SU-DHL-6 (cell line): ENCODE data around the gene BMP7.

ENCODE experiments used
- H2AFZ ChIP-seq: fragments of 200-600 bp; sonication (generic); 2 replicates; pipeline ENCODE4 v1.6.1; 2014; ENCODE audit warnings: low read depth, mild to moderate bottlenecking, moderate library complexity, mixed read lengths, antibody characterized with exemption, low read length; ENCODE audit not compliant: severe bottlenecking
- H3F3A ChIP-seq: fragments of 200-600 bp; shearing (Covaris generic); 2 replicates; pipeline ENCODE4 v1.6.0; 2016; ENCODE audit warnings: antibody characterized with exemption, mild to moderate bottlenecking; ENCODE audit not compliant: insufficient read depth
- H3K27ac ChIP-seq: fragments of 200-600 bp; sonication (generic); 2 replicates; pipeline ENCODE4 v1.5.1; 2016; ENCODE audit warnings: low read depth, mild to moderate bottlenecking, low read length, moderate library complexity, mixed read lengths
- H3K27me3 ChIP-seq: fragments of 200-600 bp; sonication (generic), shearing (Covaris generic); 2 replicates; pipeline ENCODE4 v1.6.0; 2014; ENCODE audit warnings: mild to moderate bottlenecking, low read length
- H3K36me3 ChIP-seq: fragments of 200-600 bp; sonication (generic); 2 replicates; pipeline ENCODE4 v1.6.1; 2014; ENCODE audit warnings: mild to moderate bottlenecking, low read length, mixed read lengths
- H3K4me2 ChIP-seq: fragments of 300-600, 200-600 bp; shearing (Covaris generic), sonication (generic); 2 replicates; pipeline ENCODE4 v1.6.0; 2014; ENCODE audit warnings: low read length, low read depth, mild to moderate bottlenecking; ENCODE audit not compliant: poor library complexity, severe bottlenecking
- H3K4me3 ChIP-seq: fragments of 200-600 bp; sonication (generic); 2 replicates; pipeline ENCODE4 v1.5.1; 2014; ENCODE audit warnings: antibody characterized with exemption, low read length, mild to moderate bottlenecking, mixed read lengths; ENCODE audit not compliant: insufficient read depth, poor library complexity, severe bottlenecking
- H3K79me2 ChIP-seq: fragments of 200-600 bp; sonication (generic); 2 replicates; pipeline ENCODE4 v1.6.1; 2014; ENCODE audit warnings: mild to moderate bottlenecking, low read length, moderate library complexity; ENCODE audit not compliant: insufficient read depth
- H3K9ac ChIP-seq: fragments of 200-600 bp; sonication (generic); 2 replicates; pipeline ENCODE4 v1.7.0; 2014; ENCODE audit warnings: mild to moderate bottlenecking, low read length
- H3K9me2 ChIP-seq: fragments of 200-600 bp; sonication (generic); replicated peaks from 2 replicates; pipeline ENCODE4 v1.6.1; 2014; ENCODE audit warnings: low read length; ENCODE audit not compliant: insufficient read depth
- H3K9me3 ChIP-seq: fragments of 200-600 bp; sonication (generic); 2 replicates; pipeline ENCODE4 v1.6.1; 2014; ENCODE audit warnings: low read length, mixed read lengths; ENCODE audit not compliant: insufficient read depth
- H4K20me1 ChIP-seq: fragments of 200-600 bp; sonication (generic); 2 replicates; pipeline ENCODE4 v1.6.1; 2014; ENCODE audit warnings: low read depth, mild to moderate bottlenecking, antibody characterized with exemption, low read length, moderate library complexity, mixed read lengths
- EZH2phosphoT487 ChIP-seq: fragments of 200-600 bp; sonication (generic), shearing (Covaris generic); conservative IDR thresholded peaks from 2 replicates; pipeline ENCODE4 v1.6.1; 2018; ENCODE audit warnings: mild to moderate bottlenecking, antibody characterized with exemption, low read length, moderate library complexity, mixed read lengths
- TF ChIP-seq, protein P1 (sequence below): fragments of 200-600 bp; sonication (generic); IDR thresholded peaks from one replicate; pipeline ENCODE4 v1.5.1; 2017; ENCODE audit warnings: antibody characterized with exemption, mild to moderate bottlenecking, low read length, moderate library complexity; ENCODE audit not compliant: insufficient read depth, poor library complexity, severe bottlenecking

Gene BMP7

GRCh38 chr20:57266291-57267157, at the start of gene BMP7:
TSS of gene BMP7 (minus strand) at chr20:57266641. CDS start at chr20:57266122, 519 bp downstream.
- peak within 1 kb of the TSS; percentile 97 for H3K4me2 ChIP-seq
- H3K36me3 ChIP-seq = 0 out of 2 replicates have a peak, but pooled peaks cover 3% of the 10 kb centered on the region
- H3K27ac ChIP-seq = peak within 1 kb of the TSS; percentile 86
- peak within 1 kb of the TSS; percentile 96 for H3K4me3 ChIP-seq
- no peak within 1 kb of the TSS for H2AFZ ChIP-seq
- H3K27me3 ChIP-seq = no peaks in the 10 kb centered on the region
- H3K9ac ChIP-seq = peak within 1 kb of the TSS; percentile 96
- TF ChIP-seq EZH2phosphoT487 = no peak
- TF ChIP-seq, protein P1, sequence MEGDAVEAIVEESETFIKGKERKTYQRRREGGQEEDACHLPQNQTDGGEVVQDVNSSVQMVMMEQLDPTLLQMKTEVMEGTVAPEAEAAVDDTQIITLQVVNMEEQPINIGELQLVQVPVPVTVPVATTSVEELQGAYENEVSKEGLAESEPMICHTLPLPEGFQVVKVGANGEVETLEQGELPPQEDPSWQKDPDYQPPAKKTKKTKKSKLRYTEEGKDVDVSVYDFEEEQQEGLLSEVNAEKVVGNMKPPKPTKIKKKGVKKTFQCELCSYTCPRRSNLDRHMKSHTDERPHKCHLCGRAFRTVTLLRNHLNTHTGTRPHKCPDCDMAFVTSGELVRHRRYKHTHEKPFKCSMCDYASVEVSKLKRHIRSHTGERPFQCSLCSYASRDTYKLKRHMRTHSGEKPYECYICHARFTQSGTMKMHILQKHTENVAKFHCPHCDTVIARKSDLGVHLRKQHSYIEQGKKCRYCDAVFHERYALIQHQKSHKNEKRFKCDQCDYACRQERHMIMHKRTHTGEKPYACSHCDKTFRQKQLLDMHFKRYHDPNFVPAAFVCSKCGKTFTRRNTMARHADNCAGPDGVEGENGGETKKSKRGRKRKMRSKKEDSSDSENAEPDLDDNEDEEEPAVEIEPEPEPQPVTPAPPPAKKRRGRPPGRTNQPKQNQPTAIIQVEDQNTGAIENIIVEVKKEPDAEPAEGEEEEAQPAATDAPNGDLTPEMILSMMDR = no peak
- H3K9me3 ChIP-seq = no peaks in the 10 kb centered on the region
- peaks cover 17% of the 10 kb centered on the region for H3F3A ChIP-seq
- no peaks in the 10 kb centered on the region for H3K9me2 ChIP-seq
- H4K20me1 ChIP-seq = no peaks in the 10 kb centered on the region
- peaks cover 48% of the 10 kb centered on the region for H3K79me2 ChIP-seq

GRCh38 chr20:57315976-57316480, 49.6 kb upstream of the BMP7 start:
- Histone ChIP-seq H4K20me1 (no peaks in the 10 kb centered on the region), H3K9me3 (no peaks in the 10 kb centered on the region), H3K79me2 (no peaks in the 10 kb centered on the region), H3K27me3 (no peaks in the 10 kb centered on the region), H3K36me3 (no peaks in the 10 kb centered on the region), H3F3A (peaks cover 50% of the 10 kb centered on the region), H3K9ac (peak overlapping the region; percentile 14; the same call in 1 of the 2 replicates), H3K4me2 (peak overlapping the region; percentile 59), H2AFZ (no peak overlapping the region), H3K27ac (peak overlapping the region; percentile 98), H3K4me3 (no peak overlapping the region), H3K9me2 (no peaks in the 10 kb centered on the region)
- TF ChIP-seq EZH2phosphoT487 = no peak
- TF ChIP-seq, protein P1 = no peak

DNA sequence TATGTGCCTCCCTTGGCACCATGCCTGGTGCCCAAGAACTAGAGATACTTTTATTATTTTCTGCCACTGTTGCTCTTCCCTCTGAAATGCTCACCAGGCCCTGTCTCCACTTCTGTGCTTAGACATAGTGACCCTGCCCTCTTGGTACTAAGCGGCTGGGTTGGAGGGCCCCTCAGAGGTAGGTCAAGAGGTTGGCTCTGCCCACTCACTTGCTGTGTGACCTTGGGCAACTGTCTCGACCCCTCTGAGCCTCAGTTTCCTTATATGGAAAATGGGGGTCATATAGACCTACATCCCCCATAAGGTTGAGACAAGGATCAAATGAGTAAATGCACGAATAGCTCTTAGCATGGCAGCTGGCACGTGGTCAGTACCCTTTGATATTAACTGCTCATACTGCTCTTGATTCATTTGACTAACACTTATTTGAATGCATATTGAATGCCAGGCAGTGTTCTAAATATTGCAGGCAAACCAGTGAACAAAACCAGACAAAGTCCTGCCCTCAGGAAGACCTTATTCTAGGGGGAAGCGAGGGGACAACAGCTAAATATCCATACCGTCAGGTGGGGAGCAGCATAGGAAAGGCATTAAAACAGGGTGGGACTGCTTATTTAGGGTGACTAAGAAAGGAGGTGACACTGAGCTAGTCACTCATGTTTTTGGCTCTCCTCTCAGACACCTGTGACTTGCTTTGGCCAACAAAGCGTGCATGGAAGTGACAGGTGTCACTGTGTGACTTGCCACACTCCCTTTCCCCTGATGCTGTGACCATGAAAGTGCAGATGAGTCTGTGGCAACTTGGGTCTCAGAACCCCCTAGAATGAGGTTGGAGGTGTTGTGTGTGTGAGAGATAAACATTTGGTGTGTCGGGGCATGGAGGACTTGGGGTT, 48.9 kb upstream of the BMP7 start:
- peaks cover 49% of the 10 kb centered on the region for H3F3A ChIP-seq
- H3K9me2 ChIP-seq = no peaks in the 10 kb centered on the region
- H3K36me3 ChIP-seq = no peaks in the 10 kb centered on the region
- peak overlapping the region; percentile 3 for H3K4me3 ChIP-seq
- H3K27ac ChIP-seq = peak overlapping the region; percentile 98
- peak overlapping the region; percentile 14 for H3K9ac ChIP-seq
- no peaks in the 10 kb centered on the region for H3K9me3 ChIP-seq
- TF ChIP-seq EZH2phosphoT487 = no peak
- TF ChIP-seq, protein P1 = no peak
- H4K20me1 ChIP-seq = no peaks in the 10 kb centered on the region
- H3K27me3 ChIP-seq = no peaks in the 10 kb centered on the region
- no peaks in the 10 kb centered on the region for H3K79me2 ChIP-seq
- no peak overlapping the region for H2AFZ ChIP-seq
- peak overlapping the region; percentile 59 for H3K4me2 ChIP-seq
